Measurements from ENCODE around the gene SCMH1.

- TF ChIP-seq CTCF (IDR thresholded peaks at IDR 0.05; ENCODE audit: poor library complexity): no peak
- TF ChIP-seq EZH2 (IDR thresholded peaks at IDR 0.05; ENCODE audit: borderline replicate concordance): no peak
- no peak for TF ChIP-seq EZH2phosphoT487 (IDR thresholded peaks at IDR 0.05; ENCODE audit: low read depth, severe bottlenecking, unreplicated experiment)
Measured at GRCh38 chr1:41241749-41242341, at the start of gene SCMH1.

Data from hepatocyte (in vitro differentiated cells).